ENCODE results near the gene ANO2. TPM values are rescaled to one million over a fixed set of nuclear protein-coding genes. Genes with fewer than 3 reads are reported as not detected.

The ANO2 gene
- total RNA-seq, 3 donors from 2014 or later = not detected

DNA sequence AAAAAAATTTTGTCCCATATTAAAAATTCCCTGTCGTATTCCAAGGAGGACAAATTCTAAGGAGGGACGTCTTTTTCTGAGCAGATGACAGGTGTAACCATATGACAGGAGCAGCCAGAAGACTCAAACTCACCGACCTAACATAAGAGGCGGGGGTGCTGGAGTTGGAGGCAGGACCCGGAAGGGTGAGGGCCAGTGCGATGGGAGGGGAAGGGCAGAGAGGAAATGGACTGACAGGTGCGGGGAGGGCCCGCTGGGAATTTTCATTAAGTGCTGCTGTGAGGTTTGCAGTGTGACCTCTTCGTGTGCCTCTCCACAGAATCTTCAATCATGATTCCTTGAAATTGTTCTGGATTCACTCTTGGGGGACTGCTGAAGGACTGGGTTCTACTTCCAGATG lies 323.7 kb downstream of the ANO2 start:
- Mint-ChIP-seq H3K27me3 (ENCODE audit: low read depth) (peaks cover 7% of the 10 kb centered on the region), H3K9me3 (no peaks in the 10 kb centered on the region), H3K4me3 (no peak overlapping the region), H3K36me3 (ENCODE audit: insufficient read depth) (no peaks in the 10 kb centered on the region), H3K4me1 (ENCODE audit: low read depth) (no peaks in the 10 kb centered on the region)
- ATAC-seq (no peak), DNase-seq (no peak)

DNA sequence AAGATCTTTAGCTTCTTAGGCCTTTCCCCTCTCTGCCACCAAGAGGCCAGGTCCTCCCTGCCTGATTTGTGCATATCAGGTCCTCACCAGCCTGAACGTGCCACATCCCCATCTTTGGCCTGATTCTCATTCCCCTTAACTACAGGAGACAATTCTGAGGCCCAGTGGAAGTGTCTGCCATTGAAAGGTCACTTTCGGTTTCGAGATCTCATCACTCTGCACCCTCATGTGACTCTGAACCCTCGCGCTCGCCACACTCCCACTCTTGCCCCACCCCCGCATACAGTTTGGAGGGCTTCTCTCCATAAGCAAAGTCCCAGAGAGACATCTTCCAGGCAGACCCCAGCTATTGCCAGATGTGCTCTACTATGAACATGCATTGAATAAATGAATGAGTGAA lies 324.2 kb downstream of the ANO2 start:
- ATAC-seq (no peak), DNase-seq (no peak)
- H3K4me1 Mint-ChIP-seq (ENCODE audit: low read depth) = no peaks in the 10 kb centered on the region
- no peak overlapping the region for H3K4me3 Mint-ChIP-seq
- H3K9me3 Mint-ChIP-seq = no peaks in the 10 kb centered on the region
- no peaks in the 10 kb centered on the region for H3K36me3 Mint-ChIP-seq (ENCODE audit: insufficient read depth)
- peaks cover 7% of the 10 kb centered on the region for H3K27me3 Mint-ChIP-seq (ENCODE audit: low read depth)

DNA sequence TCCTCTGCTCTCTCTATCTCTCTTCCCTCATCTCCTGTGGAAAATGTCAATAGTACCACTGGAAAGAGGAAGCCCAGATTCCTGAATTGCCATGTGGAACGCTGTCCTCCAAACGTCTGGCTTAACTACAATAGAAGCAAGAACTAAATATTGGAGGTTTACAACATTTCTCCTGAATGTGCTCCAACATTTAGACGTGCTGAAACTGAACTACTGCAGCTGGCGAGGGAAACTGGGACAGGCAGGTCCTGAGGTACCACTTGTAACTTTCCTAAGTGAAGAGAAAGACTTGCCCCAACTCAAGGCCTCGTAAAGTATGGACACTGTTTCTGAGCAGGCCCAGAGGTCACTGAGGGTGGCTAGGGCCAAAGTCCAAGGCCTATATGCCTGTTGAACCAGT lies 325.4 kb downstream of the ANO2 start:
- H3K4me1 Mint-ChIP-seq (ENCODE audit: low read depth) = no peaks in the 10 kb centered on the region
- no peak for DNase-seq
- ATAC-seq = no peak
- H3K9me3 Mint-ChIP-seq = no peaks in the 10 kb centered on the region
- no peak overlapping the region for H3K4me3 Mint-ChIP-seq
- H3K27me3 Mint-ChIP-seq (ENCODE audit: low read depth) = peaks cover 7% of the 10 kb centered on the region
- H3K36me3 Mint-ChIP-seq (ENCODE audit: insufficient read depth) = no peaks in the 10 kb centered on the region

DNA sequence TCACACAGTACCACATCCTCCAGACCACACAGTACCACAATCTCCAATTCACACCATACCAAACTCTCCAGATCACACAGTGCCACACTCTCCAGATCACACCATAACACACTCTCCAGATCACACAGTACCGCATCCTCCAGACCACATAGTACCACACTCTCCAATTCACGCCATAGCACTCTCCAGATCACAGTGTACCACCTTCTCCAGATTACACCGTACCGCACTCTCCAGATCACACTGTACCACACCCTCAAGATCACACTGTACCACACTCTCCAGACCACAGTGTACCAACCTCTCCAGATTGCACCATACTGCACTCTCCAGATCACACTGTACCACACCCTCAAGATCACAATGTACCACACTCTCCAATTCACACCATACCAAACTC lies 328.2 kb downstream of the ANO2 start:
- Mint-ChIP-seq H3K27me3 (ENCODE audit: low read depth) (peaks cover 10% of the 10 kb centered on the region), H3K9me3 (no peaks in the 10 kb centered on the region), H3K36me3 (ENCODE audit: insufficient read depth) (no peaks in the 10 kb centered on the region), H3K4me3 (no peak overlapping the region), H3K4me1 (ENCODE audit: low read depth) (no peaks in the 10 kb centered on the region)
- ATAC-seq (no peak), DNase-seq (no peak)

DNA sequence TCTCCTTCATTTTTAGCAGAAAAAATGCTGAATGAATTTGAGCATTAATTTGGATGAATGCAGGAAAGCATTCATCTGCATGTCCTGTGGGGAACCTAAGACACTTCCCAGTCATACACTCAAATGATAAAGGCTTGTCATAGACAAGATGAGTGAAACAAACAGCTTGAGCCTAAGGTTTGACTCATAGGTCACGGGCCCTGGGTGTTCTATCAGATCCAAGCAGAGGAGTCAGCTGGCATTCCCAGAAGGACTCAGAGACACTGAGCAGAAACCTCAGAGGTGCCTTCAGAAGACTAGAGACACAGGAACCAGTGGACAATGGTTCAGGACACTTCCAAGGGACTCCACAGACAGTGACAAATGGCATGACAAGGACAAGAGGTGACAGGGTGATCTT lies 329.3 kb downstream of the ANO2 start:
- Mint-ChIP-seq H3K9me3 (no peaks in the 10 kb centered on the region), H3K27me3 (ENCODE audit: low read depth) (peaks cover 5% of the 10 kb centered on the region), H3K36me3 (ENCODE audit: insufficient read depth) (no peaks in the 10 kb centered on the region), H3K4me3 (no peak overlapping the region), H3K4me1 (ENCODE audit: low read depth) (no peaks in the 10 kb centered on the region)
- ATAC-seq (no peak), DNase-seq (no peak)

DNA sequence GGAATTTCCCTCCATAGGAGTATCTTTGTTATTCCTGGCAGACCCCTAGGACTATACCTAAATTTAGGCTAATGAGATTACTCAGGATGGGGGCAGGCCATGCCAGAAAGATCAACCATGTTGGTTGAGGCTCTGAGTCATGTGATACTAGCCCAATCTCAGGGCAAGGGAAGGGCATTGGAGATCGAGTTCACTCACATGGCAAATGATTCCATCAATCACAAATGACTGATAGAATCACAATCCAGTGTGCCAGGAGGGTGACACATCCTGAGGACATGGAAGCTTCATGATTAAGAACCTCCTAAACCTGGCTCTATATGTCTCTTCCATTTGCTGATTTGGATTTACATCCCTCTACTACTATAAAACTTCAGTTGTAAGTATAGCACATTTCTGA lies 330.8 kb downstream of the ANO2 start:
- DNase-seq (no peak), ATAC-seq (no peak)
- H3K4me1 Mint-ChIP-seq (ENCODE audit: low read depth) = no peaks in the 10 kb centered on the region
- H3K4me3 Mint-ChIP-seq = no peak overlapping the region
- H3K36me3 Mint-ChIP-seq (ENCODE audit: insufficient read depth) = no peaks in the 10 kb centered on the region
- no peaks in the 10 kb centered on the region for H3K9me3 Mint-ChIP-seq
- H3K27me3 Mint-ChIP-seq (ENCODE audit: low read depth) = peaks cover 3% of the 10 kb centered on the region

DNA sequence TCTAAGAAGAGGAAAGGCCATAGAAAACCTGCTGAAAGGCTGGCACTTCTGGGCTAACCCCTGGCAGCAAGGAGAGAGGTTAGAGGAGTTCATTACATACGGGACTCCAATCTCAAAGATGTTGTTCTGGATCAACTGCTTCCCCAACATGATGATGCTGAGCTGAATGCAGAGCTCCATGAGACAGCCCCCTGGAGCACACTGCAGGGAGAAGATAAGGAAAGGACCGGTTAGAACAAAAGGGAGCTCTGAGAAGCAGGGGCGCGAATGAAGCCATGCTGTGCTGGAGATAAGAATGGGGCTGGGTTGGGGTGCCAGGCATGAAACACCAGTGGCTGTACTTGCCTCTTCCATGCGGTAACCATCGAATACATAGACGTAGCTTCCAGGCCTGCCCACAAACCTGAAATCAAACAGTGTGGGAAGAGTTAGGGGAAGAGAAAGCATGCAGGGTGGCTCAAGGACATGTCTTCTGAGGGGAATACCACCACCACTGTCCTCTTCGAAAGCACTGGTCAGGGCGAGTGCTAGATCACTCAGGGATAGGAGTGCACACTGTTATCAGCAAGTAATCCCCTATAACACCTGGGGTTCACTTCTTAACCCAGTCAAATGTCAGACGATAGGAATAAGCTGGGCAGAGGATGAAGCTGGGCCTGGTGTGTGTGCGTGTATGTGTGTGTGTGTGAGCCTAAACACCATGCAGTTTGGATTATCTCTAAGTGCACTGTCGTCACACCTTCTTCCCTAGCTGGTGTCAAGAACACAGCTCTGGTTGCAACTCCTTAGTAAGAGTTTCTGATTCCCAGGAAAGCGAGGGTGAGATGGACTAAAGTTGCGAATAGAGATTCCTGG lies 332.3 kb downstream of the ANO2 start:
- ATAC-seq = no peak
- Mint-ChIP-seq H3K27me3 (ENCODE audit: low read depth) (peaks cover 3% of the 10 kb centered on the region), H3K4me1 (ENCODE audit: low read depth) (no peaks in the 10 kb centered on the region), H3K9me3 (no peaks in the 10 kb centered on the region), H3K4me3 (no peak overlapping the region), H3K36me3 (ENCODE audit: insufficient read depth) (no peaks in the 10 kb centered on the region)
- DNase-seq = no peak

DNA sequence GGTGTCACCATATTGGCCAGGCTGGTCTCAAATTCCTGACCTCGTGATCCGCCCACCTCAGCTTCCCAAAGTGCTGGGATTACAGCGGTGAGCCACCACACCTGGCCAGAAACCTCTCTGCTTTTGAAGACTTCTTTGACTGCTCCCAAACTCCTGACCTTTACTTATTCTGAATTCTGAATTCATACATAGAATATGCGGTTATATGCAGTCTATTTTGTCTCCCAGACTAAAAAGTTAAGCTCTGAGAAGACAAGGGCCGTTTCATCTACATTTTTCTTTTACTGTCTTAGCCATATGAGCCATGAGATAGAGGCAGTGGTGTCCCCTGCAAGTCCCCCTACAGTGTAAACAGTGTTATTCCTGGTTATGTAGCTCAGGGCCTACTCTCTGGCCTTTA lies 333.9 kb downstream of the ANO2 start:
- Mint-ChIP-seq H3K4me3 (no peak overlapping the region), H3K9me3 (no peaks in the 10 kb centered on the region), H3K36me3 (ENCODE audit: insufficient read depth) (no peaks in the 10 kb centered on the region), H3K27me3 (ENCODE audit: low read depth) (peaks cover 3% of the 10 kb centered on the region), H3K4me1 (ENCODE audit: low read depth) (no peaks in the 10 kb centered on the region)
- no peak for DNase-seq
- ATAC-seq = no peak

DNA sequence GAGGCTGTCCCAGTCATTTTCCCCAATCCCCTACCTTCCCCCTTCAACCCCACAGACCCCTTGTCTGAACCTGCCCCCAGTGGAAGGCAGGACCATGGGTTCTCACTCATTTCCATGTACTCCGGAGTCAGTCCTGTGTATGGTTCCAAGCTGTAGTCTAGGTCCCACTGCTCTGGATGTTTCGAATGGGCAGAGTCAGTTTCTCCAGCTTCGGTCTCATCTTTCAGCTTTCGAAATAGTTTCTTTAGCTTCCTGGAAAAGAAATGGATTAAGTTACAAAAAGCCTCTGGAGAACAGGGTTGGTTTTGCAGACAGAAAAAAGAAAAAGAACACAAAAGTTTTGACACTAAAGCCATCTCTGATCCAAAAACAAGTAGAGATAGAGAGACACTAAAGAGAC lies 345.7 kb downstream of the ANO2 start:
- H3K9me3 Mint-ChIP-seq = no peaks in the 10 kb centered on the region
- no peak overlapping the region for H3K4me3 Mint-ChIP-seq
- ATAC-seq (no peak), DNase-seq (no peak)
- H3K27me3 Mint-ChIP-seq (ENCODE audit: low read depth) = peaks cover 6% of the 10 kb centered on the region
- H3K4me1 Mint-ChIP-seq (ENCODE audit: low read depth) = no peaks in the 10 kb centered on the region
- no peaks in the 10 kb centered on the region for H3K36me3 Mint-ChIP-seq (ENCODE audit: insufficient read depth)

DNA sequence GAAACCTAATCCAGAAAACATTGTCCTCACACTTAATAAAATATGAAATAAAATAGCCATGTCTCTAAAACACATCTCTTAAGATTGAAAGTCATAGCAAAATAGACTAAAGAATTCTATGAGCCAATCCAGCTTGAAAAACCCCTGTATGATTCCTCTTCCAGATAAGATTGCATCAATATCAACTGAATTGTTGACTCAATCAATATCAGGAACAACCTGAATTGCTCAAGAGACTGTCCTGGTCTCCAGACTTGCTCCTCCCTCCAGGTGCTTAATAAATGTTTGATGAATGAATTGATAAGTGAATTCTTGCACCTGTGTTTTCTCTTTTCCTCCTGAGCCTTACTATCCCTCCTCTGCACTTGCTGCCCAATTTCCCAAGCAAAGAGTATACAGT lies 351.1 kb downstream of the ANO2 start:
- no peak for ATAC-seq
- DNase-seq = no peak
- Mint-ChIP-seq H3K4me1 (ENCODE audit: low read depth) (no peaks in the 10 kb centered on the region), H3K36me3 (ENCODE audit: insufficient read depth) (no peaks in the 10 kb centered on the region), H3K4me3 (no peak overlapping the region), H3K27me3 (ENCODE audit: low read depth) (peaks cover 5% of the 10 kb centered on the region), H3K9me3 (no peaks in the 10 kb centered on the region)

DNA sequence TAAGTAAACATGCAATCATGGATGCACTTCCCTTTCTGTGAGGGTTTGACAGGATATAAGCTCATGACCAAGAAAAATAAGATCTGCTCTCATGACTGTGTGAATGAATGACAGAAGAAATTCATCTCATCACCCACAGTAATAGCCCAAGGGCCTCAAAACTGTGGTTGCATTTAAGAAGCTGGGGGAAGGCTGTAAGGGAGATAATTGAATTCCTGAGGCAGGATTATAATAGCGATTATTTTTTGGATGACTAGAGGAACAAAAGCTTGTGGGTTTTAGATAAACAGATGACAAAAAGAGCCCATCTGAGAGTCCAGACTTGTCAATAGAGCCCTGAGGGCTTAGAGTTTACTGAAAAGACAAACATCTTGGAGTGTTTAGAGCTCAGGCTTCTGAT lies 352.0 kb downstream of the ANO2 start:
- Mint-ChIP-seq H3K36me3 (ENCODE audit: insufficient read depth) (no peaks in the 10 kb centered on the region), H3K4me1 (ENCODE audit: low read depth) (no peaks in the 10 kb centered on the region), H3K4me3 (no peak overlapping the region), H3K27me3 (ENCODE audit: low read depth) (peaks cover 5% of the 10 kb centered on the region), H3K9me3 (no peaks in the 10 kb centered on the region)
- DNase-seq (no peak), ATAC-seq (no peak)

DNA sequence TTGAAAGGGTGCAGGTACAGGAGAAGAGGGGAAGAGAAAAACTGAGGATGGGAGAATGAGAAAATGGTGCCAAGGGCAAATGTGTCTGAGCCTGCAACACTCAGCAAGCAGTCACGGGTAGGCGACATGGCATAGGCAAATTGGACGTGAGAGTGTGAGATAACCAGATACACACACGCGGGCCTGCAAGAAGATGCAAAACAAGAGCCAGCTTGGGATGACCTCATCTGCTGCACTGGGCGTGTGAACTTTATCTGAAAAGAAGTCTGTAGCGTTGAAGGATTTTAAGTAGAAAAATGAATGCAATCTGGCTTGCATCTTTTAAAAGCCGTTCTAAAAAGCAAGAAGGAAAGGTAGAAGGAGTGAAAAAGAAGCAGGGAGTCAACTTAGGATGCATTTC lies 352.7 kb downstream of the ANO2 start:
- Mint-ChIP-seq H3K4me1 (ENCODE audit: low read depth) (no peaks in the 10 kb centered on the region), H3K36me3 (ENCODE audit: insufficient read depth) (no peaks in the 10 kb centered on the region), H3K27me3 (ENCODE audit: low read depth) (no peaks in the 10 kb centered on the region), H3K9me3 (no peaks in the 10 kb centered on the region), H3K4me3 (no peak overlapping the region)
- no peak for DNase-seq
- ATAC-seq = no peak

DNA sequence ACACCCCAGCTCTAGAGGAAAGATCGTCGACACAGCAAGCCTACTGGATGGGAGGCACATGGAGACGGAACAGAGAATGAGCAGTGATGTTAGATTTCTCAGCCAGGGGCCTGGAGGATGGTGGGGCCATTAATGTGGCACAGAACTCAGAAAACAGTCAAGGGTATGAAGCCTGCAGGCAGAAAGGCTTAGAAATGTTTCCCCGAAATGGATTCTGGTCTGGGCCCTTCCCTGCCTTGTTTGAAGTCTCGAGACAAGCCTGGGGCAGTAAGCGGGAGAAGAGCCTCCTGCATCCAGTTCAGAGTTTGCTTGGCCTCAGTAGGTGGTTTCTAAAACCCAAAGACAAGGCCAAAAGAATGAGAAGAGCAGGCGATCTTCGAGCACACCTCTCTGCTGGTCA lies 354.7 kb downstream of the ANO2 start:
- Mint-ChIP-seq H3K9me3 (no peaks in the 10 kb centered on the region), H3K4me1 (ENCODE audit: low read depth) (no peaks in the 10 kb centered on the region), H3K27me3 (ENCODE audit: low read depth) (no peaks in the 10 kb centered on the region), H3K36me3 (ENCODE audit: insufficient read depth) (no peaks in the 10 kb centered on the region), H3K4me3 (no peak overlapping the region)
- DNase-seq = no peak
- ATAC-seq = no peak

DNA sequence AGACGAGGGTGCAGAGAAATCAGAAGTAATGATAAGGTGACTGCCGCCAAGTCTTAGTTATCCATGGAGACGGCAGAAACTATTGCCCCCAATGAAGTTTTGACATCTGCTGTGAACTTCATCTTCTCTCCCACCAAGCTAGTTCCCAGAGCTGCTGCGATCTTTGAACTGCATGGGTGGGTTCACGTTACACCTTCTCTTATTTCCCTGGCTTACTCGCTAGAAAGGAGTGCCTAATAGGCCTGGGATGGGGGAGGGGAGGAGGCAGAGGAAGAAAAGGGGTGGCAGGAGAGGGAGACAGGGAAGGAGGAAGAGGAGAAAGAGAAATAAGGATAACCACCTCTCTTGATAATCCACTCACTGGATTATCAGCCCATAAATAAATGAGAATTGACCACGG lies 356.0 kb downstream of the ANO2 start:
- no peaks in the 10 kb centered on the region for H3K4me1 Mint-ChIP-seq (ENCODE audit: low read depth)
- H3K9me3 Mint-ChIP-seq = no peaks in the 10 kb centered on the region
- no peak for ATAC-seq
- H3K4me3 Mint-ChIP-seq = no peak overlapping the region
- H3K36me3 Mint-ChIP-seq (ENCODE audit: insufficient read depth) = no peaks in the 10 kb centered on the region
- no peaks in the 10 kb centered on the region for H3K27me3 Mint-ChIP-seq (ENCODE audit: low read depth)
- no peak for DNase-seq

DNA sequence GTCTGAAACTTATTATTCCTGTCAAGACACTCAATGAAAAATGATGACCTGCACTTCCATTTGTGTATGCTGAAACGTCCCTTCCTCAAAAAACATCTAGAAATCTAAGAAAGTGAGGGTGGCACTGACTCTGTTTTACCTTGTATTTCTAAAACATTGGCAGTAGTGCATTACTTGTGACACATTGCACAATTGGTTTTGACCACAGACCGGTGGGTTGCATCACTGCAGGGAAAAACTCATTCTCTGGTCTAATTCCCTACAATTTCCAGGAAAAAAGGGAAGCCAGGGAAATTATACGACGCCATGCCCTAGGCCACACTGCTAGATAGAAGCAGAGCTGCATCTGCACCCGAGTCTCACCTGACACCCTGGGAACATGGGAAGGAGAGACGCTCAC lies 356.5 kb downstream of the ANO2 start:
- H3K9me3 Mint-ChIP-seq = no peaks in the 10 kb centered on the region
- no peak overlapping the region for H3K4me3 Mint-ChIP-seq
- ATAC-seq (no peak), DNase-seq (no peak)
- H3K27me3 Mint-ChIP-seq (ENCODE audit: low read depth) = no peaks in the 10 kb centered on the region
- H3K36me3 Mint-ChIP-seq (ENCODE audit: insufficient read depth) = no peaks in the 10 kb centered on the region
- H3K4me1 Mint-ChIP-seq (ENCODE audit: low read depth) = no peaks in the 10 kb centered on the region
